ENCODE data around the gene SELPLG. TPM values are rescaled to one million over a fixed set of nuclear protein-coding genes. Genes with fewer than 3 reads are reported as not detected.

Gene SELPLG
- total RNA-seq, 1 donor from 2014 or later = 31.9 TPM

GRCh38 chr12:108676707-108677106 is 43.0 kb upstream of the SELPLG start:
- no peak for DNase-seq
- H3K9me3 ChIP-seq = no peaks in the 10 kb centered on the region
- H3K4me1 ChIP-seq = no peaks in the 10 kb centered on the region
- H3K27ac ChIP-seq = no peak overlapping the region
- H3K36me3 ChIP-seq = peaks cover 32% of the 10 kb centered on the region
- TF ChIP-seq CTCF (IDR thresholded peaks at IDR 0.05) = no peak
- intact Hi-C loops (cut with DNase I) = no loop called here
- H3K4me3 ChIP-seq = no peak overlapping the region
- H3K27me3 ChIP-seq = no peaks in the 10 kb centered on the region
- ATAC-seq = no peak

- H3K4me3 ChIP-seq = no peak overlapping the region
- DNase-seq = no peak
- no peak for ATAC-seq
- H3K27ac ChIP-seq = no peak overlapping the region
- no peaks in the 10 kb centered on the region for H3K9me3 ChIP-seq
- intact Hi-C loops (cut with DNase I) = no loop called here
- peaks cover 32% of the 10 kb centered on the region for H3K36me3 ChIP-seq
- TF ChIP-seq CTCF (IDR thresholded peaks at IDR 0.05) = no peak
- no peaks in the 10 kb centered on the region for H3K4me1 ChIP-seq
- no peaks in the 10 kb centered on the region for H3K27me3 ChIP-seq
Observed at GRCh38 chr12:108675792-108676191, 42.1 kb upstream of the SELPLG start.

- ATAC-seq (no peak), DNase-seq (no peak)
- H3K4me3 ChIP-seq = no peak overlapping the region
- H3K36me3 ChIP-seq = peaks cover 21% of the 10 kb centered on the region
- no peaks in the 10 kb centered on the region for H3K9me3 ChIP-seq
- TF ChIP-seq CTCF (IDR thresholded peaks at IDR 0.05) = no peak
- peaks cover 19% of the 10 kb centered on the region for H3K4me1 ChIP-seq
- intact Hi-C loops (cut with DNase I) = no loop called here
- H3K27me3 ChIP-seq = no peaks in the 10 kb centered on the region
- H3K27ac ChIP-seq = no peak overlapping the region
Observed at GRCh38 chr12:108672054-108672453, 38.4 kb upstream of the SELPLG start.

- Histone ChIP-seq H3K9me3 (no peaks in the 10 kb centered on the region), H3K4me1 (peaks cover 29% of the 10 kb centered on the region), H3K27me3 (no peaks in the 10 kb centered on the region), H3K27ac (no peak overlapping the region), H3K36me3 (peaks cover 14% of the 10 kb centered on the region), H3K4me3 (no peak overlapping the region)
- no peak for DNase-seq
- ATAC-seq = no peak
- intact Hi-C loops (cut with DNase I) = no loop called here
- TF ChIP-seq CTCF (IDR thresholded peaks at IDR 0.05) = no peak
Observed at GRCh38 chr12:108671110-108671509, 37.4 kb upstream of the SELPLG start.

GRCh38 chr12:108670066-108670631 is 36.5 kb upstream of the SELPLG start:
- TF ChIP-seq CTCF (IDR thresholded peaks at IDR 0.05) = no peak
- DNase-seq (no peak), ATAC-seq (no peak)
- H3K27me3 ChIP-seq = no peaks in the 10 kb centered on the region
- no peak overlapping the region for H3K4me3 ChIP-seq
- no peaks in the 10 kb centered on the region for H3K9me3 ChIP-seq
- H3K36me3 ChIP-seq = peaks cover 7% of the 10 kb centered on the region
- no peak overlapping the region for H3K27ac ChIP-seq
- intact Hi-C loops (cut with DNase I) = no loop called here
- H3K4me1 ChIP-seq = peaks cover 38% of the 10 kb centered on the region

GRCh38 chr12:108668542-108668941 is 34.8 kb upstream of the SELPLG start:
- no peaks in the 10 kb centered on the region for H3K36me3 ChIP-seq
- peaks cover 51% of the 10 kb centered on the region for H3K4me1 ChIP-seq
- TF ChIP-seq CTCF (IDR thresholded peaks at IDR 0.05) = no peak
- no peak for DNase-seq
- H3K27me3 ChIP-seq = no peaks in the 10 kb centered on the region
- no peak overlapping the region for H3K27ac ChIP-seq
- intact Hi-C loops (cut with DNase I) = loop anchor here (5.0 kb wide), 1 partner anchor 134 kb away; no protein-coding TSS in a partner anchor
- H3K4me3 ChIP-seq = no peak overlapping the region
- no peaks in the 10 kb centered on the region for H3K9me3 ChIP-seq
- ATAC-seq = no peak

Data from upper lobe of right lung (tissue), 1 donor.